HepG2 (cell line): ENCODE results near the gene SCRG1. TPM values are rescaled to one million over a fixed set of nuclear protein-coding genes. Genes with fewer than 3 reads are reported as not detected.

Source experiments
- ARNT2 ChIP-seq: sonication (generic); formaldehyde crosslinking; IDR thresholded peaks from 2 replicates; pipeline ENCODE4 v1.8.0; 2022; ENCODE audit warnings: mild to moderate bottlenecking, low read depth, missing genetic modification reagents, moderate library complexity
- BCL6 ChIP-seq: IDR thresholded peaks from 2 replicates; pipeline ENCODE4 v1.6.1; 2016; ENCODE audit warnings: missing genetic modification reagents, missing compliant biosample characterization
- FOXP4 ChIP-seq: sonication (generic); formaldehyde crosslinking; IDR thresholded peaks from 2 replicates; pipeline ENCODE4 v1.4.0; 2020; ENCODE audit warnings: missing genetic modification reagents
- GPN1 ChIP-seq: sonication (generic); formaldehyde crosslinking; IDR thresholded peaks from 2 replicates; pipeline ENCODE4 v1.5.1; 2020; ENCODE audit warnings: missing genetic modification reagents, borderline replicate concordance
- ISL2 ChIP-seq: sonication (generic); formaldehyde crosslinking; IDR thresholded peaks from 2 replicates; pipeline ENCODE4 v1.5.0; 2020; ENCODE audit warnings: missing genetic modification reagents
- KDM5B ChIP-seq: sonication (generic); formaldehyde crosslinking; IDR thresholded peaks from 2 replicates; pipeline ENCODE4 v1.4.0; 2020; ENCODE audit warnings: missing genetic modification reagents, mild to moderate bottlenecking, borderline replicate concordance
- MAF1 ChIP-seq: sonication (generic); formaldehyde crosslinking; IDR thresholded peaks from 2 replicates; pipeline ENCODE4 v1.5.0; 2020; ENCODE audit warnings: missing genetic modification reagents, borderline replicate concordance
- MED8 ChIP-seq: sonication (generic); formaldehyde crosslinking; IDR thresholded peaks from 2 replicates; pipeline ENCODE4 v1.8.1; 2023; ENCODE audit warnings: mild to moderate bottlenecking, missing genetic modification reagents; ENCODE audit not compliant: insufficient replicate concordance
- MNT ChIP-seq: fragments of 450-650 bp; IDR thresholded peaks from 2 replicates; pipeline ENCODE4 v1.6.1; 2016
- MXD3 ChIP-seq: IDR thresholded peaks from 2 replicates; pipeline ENCODE4 v1.6.1; 2016; ENCODE audit warnings: mild to moderate bottlenecking, missing biosample characterization, missing genetic modification reagents
- POGK ChIP-seq: sonication (generic); formaldehyde crosslinking; conservative IDR thresholded peaks from 2 replicates; pipeline ENCODE4 v1.8.0; 2022; ENCODE audit warnings: mild to moderate bottlenecking, moderate library complexity, missing genetic modification reagents
- SP140L ChIP-seq: sonication (generic); formaldehyde crosslinking; IDR thresholded peaks from 2 replicates; pipeline ENCODE4 v1.4.0; 2020; ENCODE audit warnings: missing genetic modification reagents, borderline replicate concordance
- TGIF2 ChIP-seq: IDR thresholded peaks from 2 replicates; pipeline ENCODE4 v1.6.1; 2016; ENCODE audit warnings: control low read depth, missing compliant biosample characterization
- TSC22D2 ChIP-seq: sonication (generic); formaldehyde crosslinking; IDR thresholded peaks from 2 replicates; pipeline ENCODE4 v1.5.1; 2020; ENCODE audit warnings: missing genetic modification reagents, mild to moderate bottlenecking, borderline replicate concordance
- U2AF2 ChIP-seq: fragments of 200-400 bp; formaldehyde crosslinking; IDR thresholded peaks from 2 replicates; pipeline ENCODE4 v1.6.1; 2017; ENCODE audit warnings: low read depth, mild to moderate bottlenecking, low read length
- ZBTB2 ChIP-seq: sonication (generic); formaldehyde crosslinking; IDR thresholded peaks from 2 replicates; pipeline ENCODE4 v1.8.0; 2022; ENCODE audit warnings: low read depth, missing genetic modification reagents
- ZFP36 ChIP-seq: fragments of 150-350 bp; IDR thresholded peaks from 2 replicates; pipeline ENCODE4 v1.6.1; 2018; ENCODE audit warnings: borderline replicate concordance, low read length, low read depth; ENCODE audit not compliant: partially characterized antibody
- ZNF230 ChIP-seq: sonication (generic); formaldehyde crosslinking; IDR thresholded peaks from 2 replicates; pipeline ENCODE4 v1.4.0; 2020; ENCODE audit warnings: mild to moderate bottlenecking, missing genetic modification reagents
- ZNF414 ChIP-seq: sonication (generic); formaldehyde crosslinking; IDR thresholded peaks from 2 replicates; pipeline ENCODE4 v1.5.0; 2020; ENCODE audit warnings: missing genetic modification reagents
- ZNF572 ChIP-seq: sonication (generic); formaldehyde crosslinking; IDR thresholded peaks from 2 replicates; pipeline ENCODE4 v1.5.1; 2020; ENCODE audit warnings: mild to moderate bottlenecking, missing genetic modification reagents
- ZNF891 ChIP-seq: sonication (generic); formaldehyde crosslinking; IDR thresholded peaks from 2 replicates; pipeline ENCODE4 v1.5.0; 2020; ENCODE audit warnings: mild to moderate bottlenecking, missing genetic modification reagents
- polyA plus RNA-seq, 8 experiments: library from polyadenylated mRNA; depleted of rRNA in 3 of 8; stranded (reverse) in 7 of 8; unstranded in 1 of 8; fragments of >200 nt; fragmentation: Illumina TruSeq in 4 of 8; extraction: Trizol in 4 of 8; gene quantifications; 2 replicates each; pipeline versions ENCODE4 v1.2.1 to v1.2.3, GENCODE V29; 2011 to 2016; ENCODE audit warnings: low read depth in 4 of 8, missing spikeins in 1 of 8, mixed read lengths in 1 of 8; ENCODE audit not compliant: insufficient read depth in 1 of 8
- total RNA-seq, 5 experiments: library from RNA; depleted of rRNA; stranded (reverse); fragments of >200 nt; fragmentation: Illumina TruSeq; extraction: Trizol; gene quantifications; 2 replicates each; pipeline ENCODE4 v1.2.3, GENCODE V29; 2016; ENCODE audit warnings: low read depth in 1 of 5

SCRG1 gene
- total and polyA plus RNA-seq, 2 of the 13 experiments (the other 11 are each of a cell fraction or from before 2014, with no cell fraction given) = not detected

GRCh38 chr4:173334891-173335752, 63.8 kb downstream of the SCRG1 start (continued):
- TF ChIP-seq MAF1 (CRISPR knock-in tag) (no peak), KDM5B (CRISPR knock-in tag) (peak; percentile 44; the same call in 1 of the 2 replicates), U2AF2 (no peak), BCL6 (CRISPR knock-in tag) (0 out of 2 replicates have a peak, but pooled peaks have one; percentile 16), ZBTB2 (CRISPR knock-in tag) (peak; percentile 5; the same call in 1 of the 2 replicates), TSC22D2 (CRISPR knock-in tag) (no peak), FOXP4 (peak; percentile 60; the same call in 1 of the 2 replicates), GPN1 (CRISPR knock-in tag) (no peak), ISL2 (CRISPR knock-in tag) (no peak; the same call in 1 of the 2 replicates), POGK (CRISPR knock-in tag) (no peak), ARNT2 (CRISPR knock-in tag) (no peak; the same call in 1 of the 2 replicates), MNT (no peak), ZNF891 (CRISPR knock-in tag) (no peak), ZFP36 (no peak), SP140L (CRISPR knock-in tag) (no peak), ZNF230 (CRISPR knock-in tag) (no peak), ZNF414 (CRISPR knock-in tag) (no peak), TGIF2 (no peak), MED8 (CRISPR knock-in tag) (no peak), MXD3 (0 out of 2 replicates have a peak, but pooled peaks have one; percentile 29), ZNF572 (CRISPR knock-in tag) (no peak)
